Activated CD8-positive, alpha-beta T cell treated with anti-CD3 and anti-CD28 coated beads, Interleukin-2, amount 10 ng/mL, durations not matched to agents 7 days and 5 days (primary cell): ENCODE results near the gene FAM222A. TPM values are rescaled to one million over a fixed set of nuclear protein-coding genes. Genes with fewer than 3 reads are reported as not detected.
A peak's percentile ranks its signal among the peaks of the same experiment; 100 is the strongest.

ENCODE experiments used
- ATAC-seq: fragments of 150-1000 bp; cut with Tn5 transposase; one replicate; pipeline ENCODE4 v1.10.0; 2021; ENCODE audit warnings: moderate library complexity
- CTCF ChIA-PET: fragments of 350-600 bp; sonication (Branson Sonifier 250); formaldehyde crosslinking; loops from one replicate; lab custom pipeline; 2021; ENCODE audit warnings: antibody characterized with exemption; lab: Charles Lee
- POLR2A ChIA-PET: fragments of 350-600 bp; sonication (Branson Sonifier 250); formaldehyde crosslinking; loops from one replicate; lab custom pipeline; 2021; ENCODE audit warnings: antibody characterized with exemption; lab: Charles Lee
- DNase-seq: peaks from one replicate; pipeline ENCODE4 v3.0.0-alpha.2; 2020
- H3K27ac Mint-ChIP-seq: one replicate; pipeline ENCODE4 v1.8.0; 2021; ENCODE audit warnings: mild to moderate bottlenecking, mixed read lengths
- H3K27me3 Mint-ChIP-seq: one replicate; pipeline ENCODE4 v1.8.0; 2021; ENCODE audit warnings: low read depth, mixed read lengths
- H3K36me3 Mint-ChIP-seq: one replicate; pipeline ENCODE4 v1.8.0; 2021; ENCODE audit warnings: low read depth, mixed read lengths
- H3K4me1 Mint-ChIP-seq: one replicate; pipeline ENCODE4 v1.8.0; 2021; ENCODE audit warnings: low read depth, mixed read lengths
- H3K4me3 Mint-ChIP-seq: one replicate; pipeline ENCODE4 v1.8.0; 2021; ENCODE audit warnings: mild to moderate bottlenecking, mixed read lengths
- H3K9me3 Mint-ChIP-seq: one replicate; pipeline ENCODE4 v1.8.0; 2022; ENCODE audit warnings: mixed read lengths; ENCODE audit not compliant: insufficient read depth
- total RNA-seq, 2 experiments: library from RNA; stranded (reverse); gene quantifications; one replicate each; pipeline ENCODE4 v1.2.3, GENCODE V29; 2021

The FAM222A gene
- total RNA-seq, 2 experiments from 2014 or later, result 1.6 to 1.9 TPM

- ATAC-seq (no peak), DNase-seq (no peak)
- no peaks in the 10 kb centered on the region for H3K27me3 Mint-ChIP-seq
- CTCF ChIA-PET, result no interaction called here
- H3K4me1 Mint-ChIP-seq, result peaks cover 10% of the 10 kb centered on the region
- no peaks in the 10 kb centered on the region for H3K36me3 Mint-ChIP-seq
- H3K27ac Mint-ChIP-seq, result no peak overlapping the region
- no peak overlapping the region for H3K4me3 Mint-ChIP-seq
- no peaks in the 10 kb centered on the region for H3K9me3 Mint-ChIP-seq
- POLR2A ChIA-PET, result no interaction called here
Measured at GRCh38 chr12:109770104-109770860, 56.7 kb downstream of the FAM222A start.

- Mint-ChIP-seq H3K36me3 (no peaks in the 10 kb centered on the region), H3K27me3 (no peaks in the 10 kb centered on the region), H3K9me3 (no peaks in the 10 kb centered on the region), H3K4me3 (no peak overlapping the region), H3K27ac (no peak overlapping the region), H3K4me1 (peaks cover 10% of the 10 kb centered on the region)
- DNase-seq (no peak), ATAC-seq (no peak)
- POLR2A ChIA-PET, result interaction anchor here (0.5 kb wide), 1 partner anchor 1740 kb away, joined by 3 read pairs; no protein-coding TSS in a partner anchor
- CTCF ChIA-PET, result no interaction called here
Measured at GRCh38 chr12:109770861-109771670, 57.4 kb downstream of the FAM222A start.

GRCh38 chr12:109771746-109772621, 58.4 kb downstream of the FAM222A start:
- no peak overlapping the region for H3K4me3 Mint-ChIP-seq
- no peak for DNase-seq

GRCh38 chr12:109772622-109773321, 59.1 kb downstream of the FAM222A start:
- Mint-ChIP-seq H3K4me3 (no peak overlapping the region), H3K27ac (no peak overlapping the region), H3K4me1 (peaks cover 16% of the 10 kb centered on the region), H3K9me3 (no peaks in the 10 kb centered on the region), H3K27me3 (no peaks in the 10 kb centered on the region), H3K36me3 (no peaks in the 10 kb centered on the region)
- POLR2A ChIA-PET, result interaction anchor here (1.5 kb wide), 1 partner anchor 174 kb away, joined by 3 read pairs; no protein-coding TSS in a partner anchor
- no peak for ATAC-seq
- CTCF ChIA-PET, result interaction anchor here (1.0 to 3.9 kb wide), 5 partner anchors 73 to 340 kb away, joined by 3 to 32 read pairs (median 5); no protein-coding TSS in a partner anchor
- DNase-seq, result no peak

More at GRCh38 chr12:109771746-109772621, 58.4 kb downstream of the FAM222A start:
- Mint-ChIP-seq H3K27me3 (no peaks in the 10 kb centered on the region), H3K36me3 (no peaks in the 10 kb centered on the region), H3K4me1 (peaks cover 10% of the 10 kb centered on the region), H3K9me3 (no peaks in the 10 kb centered on the region), H3K27ac (no peak overlapping the region)
- no peak for ATAC-seq
- POLR2A ChIA-PET, result interaction anchor here (0.5 to 1.5 kb wide), 2 partner anchors 174 to 1739 kb away, joined by 3 read pairs; no protein-coding TSS in a partner anchor
- CTCF ChIA-PET, result interaction anchor here (1.0 to 1.2 kb wide), 2 partner anchors 253 to 339 kb away, joined by 3 to 7 read pairs; no protein-coding TSS in a partner anchor

GRCh38 chr12:109773384-109774011, 59.9 kb downstream of the FAM222A start:
- POLR2A ChIA-PET, result interaction anchor here (1.5 kb wide), 1 partner anchor 175 kb away, joined by 3 read pairs; no protein-coding TSS in a partner anchor
- Mint-ChIP-seq H3K27ac (no peak overlapping the region), H3K4me3 (no peak overlapping the region), H3K4me1 (peaks cover 16% of the 10 kb centered on the region), H3K36me3 (no peaks in the 10 kb centered on the region), H3K9me3 (no peaks in the 10 kb centered on the region), H3K27me3 (no peaks in the 10 kb centered on the region)
- CTCF ChIA-PET, result interaction anchor here (1.0 to 3.9 kb wide), 9 partner anchors 12 to 346 kb away, joined by 3 to 32 read pairs (median 5); no protein-coding TSS in a partner anchor
- no peak for DNase-seq
- ATAC-seq, result no peak

- DNase-seq (peak; percentile 81), ATAC-seq (peak; percentile 84)
- H3K4me3 Mint-ChIP-seq, result no peak overlapping the region
- no peak overlapping the region for H3K27ac Mint-ChIP-seq
- POLR2A ChIA-PET, result no interaction called here
- H3K9me3 Mint-ChIP-seq, result peaks cover 4% of the 10 kb centered on the region
- CTCF ChIA-PET, result interaction anchor here (0.5 to 3.9 kb wide), 20 partner anchors 8 to 348 kb away, joined by 3 to 32 read pairs (median 3); partner anchors contain the start of gene MVK
- peaks cover 16% of the 10 kb centered on the region for H3K4me1 Mint-ChIP-seq
- no peaks in the 10 kb centered on the region for H3K27me3 Mint-ChIP-seq
- H3K36me3 Mint-ChIP-seq, result no peaks in the 10 kb centered on the region
Measured at GRCh38 chr12:109775172-109775881, 61.7 kb downstream of the FAM222A start.

- H3K36me3 Mint-ChIP-seq, result no peaks in the 10 kb centered on the region
- peaks cover 16% of the 10 kb centered on the region for H3K4me1 Mint-ChIP-seq
- H3K27me3 Mint-ChIP-seq, result no peaks in the 10 kb centered on the region
- DNase-seq (no peak), ATAC-seq (no peak)
- no peak overlapping the region for H3K4me3 Mint-ChIP-seq
- POLR2A ChIA-PET, result no interaction called here
- peaks cover 4% of the 10 kb centered on the region for H3K9me3 Mint-ChIP-seq
- H3K27ac Mint-ChIP-seq, result no peak overlapping the region
- CTCF ChIA-PET, result interaction anchor here (0.9 to 3.9 kb wide), 7 partner anchors 69 to 349 kb away, joined by 3 to 32 read pairs (median 8); partner anchors contain the start of genes MMAB and MVK
Measured at GRCh38 chr12:109776624-109777023, 63.0 kb downstream of the FAM222A start.

- POLR2A ChIA-PET, result no interaction called here
- peaks cover 4% of the 10 kb centered on the region for H3K9me3 Mint-ChIP-seq
- peak; percentile 72 for DNase-seq
- H3K4me1 Mint-ChIP-seq, result peaks cover 16% of the 10 kb centered on the region
- H3K4me3 Mint-ChIP-seq, result peak overlapping the region; percentile 60
- no peaks in the 10 kb centered on the region for H3K27me3 Mint-ChIP-seq
- ATAC-seq, result peak; percentile 75
- peak overlapping the region; percentile 48 for H3K27ac Mint-ChIP-seq
- CTCF ChIA-PET, result interaction anchor here (1.0 to 3.8 kb wide), 5 partner anchors 68 to 350 kb away, joined by 4 to 18 read pairs (median 8); no protein-coding TSS in a partner anchor
- H3K36me3 Mint-ChIP-seq, result no peaks in the 10 kb centered on the region
Measured at GRCh38 chr12:109777544-109777943, 63.9 kb downstream of the FAM222A start.

GRCh38 chr12:109778684-109779083, 65.1 kb downstream of the FAM222A start:
- peaks cover 11% of the 10 kb centered on the region for H3K4me1 Mint-ChIP-seq
- peaks cover 4% of the 10 kb centered on the region for H3K9me3 Mint-ChIP-seq
- no peak overlapping the region for H3K27ac Mint-ChIP-seq

More at GRCh38 chr12:109778684-109779083, 65.1 kb downstream of the FAM222A start:
- Mint-ChIP-seq H3K4me3 (no peak overlapping the region), H3K36me3 (no peaks in the 10 kb centered on the region), H3K27me3 (no peaks in the 10 kb centered on the region)
- DNase-seq (no peak), ATAC-seq (no peak)
- ChIA-PET POLR2A (no interaction called here), CTCF (interaction anchor here (1.4 to 2.7 kb wide), 2 partner anchors 27 to 346 kb away, joined by 3 to 8 read pairs; no protein-coding TSS in a partner anchor)
